Astrocyte of the spinal cord (primary cell): ENCODE results near the gene WDR37.
A peak's percentile ranks its signal among the peaks of the same experiment; 100 is the strongest.
"Not testable (repeated sequence)": the region's sequence is repeated elsewhere in the genome, so short reads cannot be mapped to it uniquely, and the experiment has no call there.

Source experiments
- DNase-seq: peaks from one replicate; pipeline ENCODE4 v3.0.0; 2011; ENCODE audit warnings: low read depth, low spot score
- H3K4me3 ChIP-seq: 2 replicates; pipeline ENCODE4 v1.5.1; 2011; ENCODE audit warnings: low read depth, mild to moderate bottlenecking, low read length, moderate library complexity
- CTCF ChIP-seq: IDR thresholded peaks from 2 replicates; pipeline ENCODE4 v1.5.1; 2012; ENCODE audit warnings: low read depth, mild to moderate bottlenecking, low read length, inconsistent platforms
- in situ Hi-C: cut with HindIII; loops from 2 replicates; pipeline ENCODE4 v1.10.0; 2017; ENCODE audit warnings: low sequenced_read_pairs

Gene WDR37

GRCh38 chr10:1056326-1057105, at the start of gene WDR37:
Gene WDR37 (plus strand): TSS chr10:1056385. CDS start chr10:1072156, 15,771 bp downstream.
- in situ Hi-C loops, result no loop called here
- TF ChIP-seq CTCF, result no peak
- H3K4me3 ChIP-seq, result peak within 1 kb of the TSS; percentile 94
- DNase-seq, result peak; percentile 91

- no peak overlapping the region for H3K4me3 ChIP-seq
- in situ Hi-C loops, result no loop called here
- no peak for TF ChIP-seq CTCF
- no peak for DNase-seq
Observed at GRCh38 chr10:1006573-1006972, 49.6 kb upstream of the WDR37 start.

- DNase-seq, result no peak
- H3K4me3 ChIP-seq, result no peak overlapping the region
- in situ Hi-C loops, result no loop called here
- TF ChIP-seq CTCF, result no peak
Observed at GRCh38 chr10:1007583-1007982, 48.6 kb upstream of the WDR37 start.

- in situ Hi-C loops, result no loop called here
- H3K4me3 ChIP-seq, result no peak overlapping the region
- DNase-seq, result no peak
- TF ChIP-seq CTCF, result no peak
Observed at GRCh38 chr10:1009071-1009494, 47.1 kb upstream of the WDR37 start.

- in situ Hi-C loops, H3K4me3 ChIP-seq, DNase-seq: not testable (repeated sequence)
Observed at GRCh38 chr10:1009947-1010346, 46.2 kb upstream of the WDR37 start.

- no peak overlapping the region for H3K4me3 ChIP-seq
- TF ChIP-seq CTCF, result no peak
- in situ Hi-C loops, result no loop called here
- DNase-seq, result no peak
Observed at GRCh38 chr10:1010703-1011102, 45.5 kb upstream of the WDR37 start.

- H3K4me3 ChIP-seq, result no peak overlapping the region
- in situ Hi-C loops, result no loop called here
- no peak for TF ChIP-seq CTCF
- no peak for DNase-seq
Observed at GRCh38 chr10:1011696-1012095, 44.5 kb upstream of the WDR37 start.
